ENCODE measurements around the gene LKAAEAR1.

LKAAEAR1 gene

DNA sequence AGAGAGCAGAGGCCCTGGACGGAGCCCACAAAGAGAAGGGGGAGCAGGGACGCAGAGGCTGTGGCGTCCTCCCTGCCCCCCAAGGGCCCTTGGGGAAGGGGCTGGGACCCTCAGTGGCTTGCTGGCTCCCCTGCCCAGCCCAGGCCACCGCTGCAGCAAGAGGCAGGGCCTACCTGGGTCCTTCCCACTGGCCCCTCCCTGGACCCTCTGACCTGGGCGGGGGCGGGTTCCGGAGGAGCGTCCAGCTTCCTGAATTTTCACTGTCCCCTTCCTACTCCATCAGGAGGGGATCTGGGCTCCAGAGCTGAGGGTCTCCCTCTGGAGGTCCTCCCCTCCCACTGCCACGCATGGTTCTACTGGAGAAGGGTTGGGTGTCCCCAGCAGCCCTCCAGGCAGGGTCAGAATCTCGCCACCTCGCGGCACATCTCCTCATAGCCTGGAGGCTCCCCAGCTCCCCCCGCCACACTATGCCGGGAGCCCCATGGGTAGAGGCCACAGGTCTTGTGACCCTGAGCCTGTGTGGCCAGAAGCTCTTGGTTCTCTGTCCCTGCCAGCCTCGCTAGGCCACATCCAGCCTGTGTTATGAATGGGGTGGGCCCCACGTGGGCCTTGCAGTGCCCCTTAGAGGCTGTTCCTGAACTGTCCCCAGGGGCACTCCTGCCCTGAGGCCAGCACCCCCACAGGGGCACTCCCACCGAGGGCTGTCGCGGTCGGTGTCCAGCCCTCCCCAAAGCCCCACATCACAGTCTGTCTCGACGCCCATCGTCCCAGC, 33.8 kb downstream of the LKAAEAR1 start:
- no peak for DNase-seq (ENCODE audit: low read depth)
- H3K4me3 ChIP-seq (ENCODE audit: low read depth, low read length), result no peak overlapping the region
- in situ Hi-C loops (cut with HindIII; ENCODE audit: low sequenced_read_pairs), result loop anchor here (5.0 kb wide), 1 partner anchor 48 kb away; no protein-coding TSS in a partner anchor
- TF ChIP-seq, protein P1, sequence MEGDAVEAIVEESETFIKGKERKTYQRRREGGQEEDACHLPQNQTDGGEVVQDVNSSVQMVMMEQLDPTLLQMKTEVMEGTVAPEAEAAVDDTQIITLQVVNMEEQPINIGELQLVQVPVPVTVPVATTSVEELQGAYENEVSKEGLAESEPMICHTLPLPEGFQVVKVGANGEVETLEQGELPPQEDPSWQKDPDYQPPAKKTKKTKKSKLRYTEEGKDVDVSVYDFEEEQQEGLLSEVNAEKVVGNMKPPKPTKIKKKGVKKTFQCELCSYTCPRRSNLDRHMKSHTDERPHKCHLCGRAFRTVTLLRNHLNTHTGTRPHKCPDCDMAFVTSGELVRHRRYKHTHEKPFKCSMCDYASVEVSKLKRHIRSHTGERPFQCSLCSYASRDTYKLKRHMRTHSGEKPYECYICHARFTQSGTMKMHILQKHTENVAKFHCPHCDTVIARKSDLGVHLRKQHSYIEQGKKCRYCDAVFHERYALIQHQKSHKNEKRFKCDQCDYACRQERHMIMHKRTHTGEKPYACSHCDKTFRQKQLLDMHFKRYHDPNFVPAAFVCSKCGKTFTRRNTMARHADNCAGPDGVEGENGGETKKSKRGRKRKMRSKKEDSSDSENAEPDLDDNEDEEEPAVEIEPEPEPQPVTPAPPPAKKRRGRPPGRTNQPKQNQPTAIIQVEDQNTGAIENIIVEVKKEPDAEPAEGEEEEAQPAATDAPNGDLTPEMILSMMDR (IDR thresholded peaks at IDR 0.05; ENCODE audit: low read depth, low read length, missing control alignments), result no peak

DNA sequence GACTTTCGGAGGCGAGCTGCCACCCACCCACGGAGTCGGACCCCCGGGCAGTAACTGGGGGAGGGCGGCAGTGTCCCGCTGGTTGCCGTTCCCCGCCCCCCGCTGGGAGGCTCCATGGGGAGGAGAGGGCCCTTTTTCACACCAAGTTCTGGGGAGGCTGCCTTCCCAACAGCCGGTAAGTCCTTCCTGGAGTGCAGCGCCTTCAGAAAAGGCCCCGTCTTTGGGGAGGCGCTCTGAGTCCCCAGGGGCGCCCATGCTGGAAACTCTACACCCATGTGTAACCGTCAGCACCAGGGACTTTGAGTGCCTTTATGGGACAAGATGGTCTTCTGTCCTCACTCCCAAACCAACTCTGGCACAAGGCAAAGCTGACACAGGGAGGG, 34.3 kb downstream of the LKAAEAR1 start:
- TF ChIP-seq, protein P1 (IDR thresholded peaks at IDR 0.05; ENCODE audit: low read depth, low read length, missing control alignments), result no peak
- no peak overlapping the region for H3K4me3 ChIP-seq (ENCODE audit: low read depth, low read length)
- in situ Hi-C loops (cut with HindIII; ENCODE audit: low sequenced_read_pairs), result loop anchor here (5.0 kb wide), 1 partner anchor 48 kb away; no protein-coding TSS in a partner anchor
- no peak for DNase-seq (ENCODE audit: low read depth)

DNA sequence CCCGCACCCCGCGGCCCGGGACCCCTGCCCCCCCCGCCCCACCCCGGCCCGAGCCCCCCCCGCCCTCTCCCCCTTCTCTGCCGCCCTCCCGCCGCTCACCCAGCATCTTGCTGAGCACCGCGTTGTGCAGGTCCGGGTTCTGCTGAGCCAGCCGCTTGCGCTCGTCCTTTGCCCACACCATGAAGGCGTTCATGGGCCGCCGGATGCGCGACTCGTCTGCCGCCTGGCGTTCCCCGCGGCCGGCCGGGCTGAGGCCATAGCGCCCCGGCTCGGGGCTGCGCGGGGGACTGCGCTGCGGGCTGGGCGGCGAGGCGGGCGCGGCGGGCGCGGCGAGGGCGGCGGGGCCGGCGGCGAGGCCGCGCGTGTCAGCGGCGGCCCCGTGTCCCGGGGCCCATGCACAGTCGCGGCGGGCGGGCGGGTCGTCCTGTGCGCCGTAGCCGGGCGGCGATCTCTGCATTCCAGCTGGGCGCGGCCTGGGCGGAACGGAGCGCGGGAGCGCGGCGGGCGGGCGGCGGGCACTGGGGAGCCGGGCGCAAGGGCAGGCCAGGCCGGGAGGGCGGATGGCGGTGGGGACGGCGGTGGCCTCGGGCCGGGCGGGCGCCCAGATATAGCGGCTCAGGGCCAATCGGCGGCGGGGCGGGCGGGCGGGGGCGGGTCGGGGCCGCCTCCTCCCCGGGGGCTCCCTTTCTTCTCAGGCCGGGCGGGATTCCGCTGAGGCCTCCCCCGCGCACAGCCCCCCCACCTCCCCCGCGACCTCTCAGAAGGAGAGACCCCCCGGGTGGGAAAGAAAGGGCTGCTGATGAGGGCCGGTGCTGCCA, 34.9 kb downstream of the LKAAEAR1 start, which contains the start of gene SOX18:
TSS of gene SOX18 (minus strand) at position 580 of the 818 bp plus-strand sequence. CDS start at position 457, 123 bp downstream.
- no peak for DNase-seq (ENCODE audit: low read depth)
- in situ Hi-C loops (cut with HindIII; ENCODE audit: low sequenced_read_pairs), result no loop called here
- TF ChIP-seq, protein P1 (IDR thresholded peaks at IDR 0.05; ENCODE audit: low read depth, low read length, missing control alignments), result no peak
- H3K4me3 ChIP-seq (ENCODE audit: low read depth, low read length), result no peak within 1 kb of the TSS

DNA sequence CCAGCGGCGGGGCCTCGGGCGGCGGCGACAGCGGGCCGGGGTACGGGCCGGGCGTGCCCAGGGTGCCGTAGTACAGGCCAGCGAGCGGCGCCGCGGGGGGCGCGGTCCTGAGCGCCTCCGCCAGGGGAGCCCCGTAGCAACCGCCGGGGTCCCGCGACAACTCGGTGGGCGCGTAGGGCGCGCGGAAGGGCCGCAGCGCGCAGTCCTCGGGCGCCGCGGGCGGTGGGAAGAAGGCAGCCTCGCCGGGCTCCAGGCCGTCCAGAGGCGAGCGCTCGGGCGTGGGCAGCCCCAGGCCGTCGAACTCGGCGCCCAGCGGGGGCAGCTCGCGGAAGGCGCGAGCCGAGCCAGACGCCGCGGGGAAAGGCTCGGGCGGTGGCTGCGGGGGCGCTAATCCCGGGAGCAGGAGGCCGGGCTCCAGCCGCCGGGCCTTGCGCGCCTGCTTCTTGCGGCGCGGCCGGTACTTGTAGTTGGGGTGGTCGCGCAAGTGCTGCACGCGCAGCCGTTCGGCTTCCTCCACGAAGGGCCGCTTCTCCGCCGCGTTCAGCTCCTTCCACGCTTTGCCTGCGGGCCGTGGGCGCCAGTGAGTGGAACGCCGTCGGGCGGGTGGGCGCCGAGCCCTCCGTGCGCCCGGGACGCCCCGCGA, 35.7 kb downstream of the LKAAEAR1 start:
- H3K4me3 ChIP-seq (ENCODE audit: low read depth, low read length), result no peak overlapping the region
- in situ Hi-C loops (cut with HindIII; ENCODE audit: low sequenced_read_pairs), result no loop called here
- no peak for DNase-seq (ENCODE audit: low read depth)
- TF ChIP-seq, protein P1 (IDR thresholded peaks at IDR 0.05; ENCODE audit: low read depth, low read length, missing control alignments), result no peak

DNA sequence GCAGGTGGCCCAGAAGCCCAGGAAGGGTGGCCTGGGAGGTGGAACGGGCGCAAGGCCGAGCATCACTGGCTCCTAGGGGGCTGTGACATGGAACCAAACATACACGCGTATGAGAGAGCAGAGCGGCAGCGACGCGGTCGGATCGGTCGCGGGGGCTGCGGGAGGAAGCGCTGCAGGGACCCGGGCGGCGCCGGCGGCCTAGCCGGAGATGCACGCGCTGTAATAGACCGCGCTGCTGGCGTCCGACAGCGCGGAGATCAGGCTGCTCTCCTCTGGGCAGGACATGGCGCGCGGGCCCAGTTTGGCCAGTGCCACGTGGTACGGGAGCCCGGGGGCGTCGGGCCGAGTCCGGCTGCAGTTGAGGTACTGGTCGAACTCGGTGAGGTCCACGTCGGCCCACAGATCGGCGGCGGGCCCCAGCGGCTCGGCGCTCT, 36.2 kb downstream of the LKAAEAR1 start:
- no peak for DNase-seq (ENCODE audit: low read depth)
- TF ChIP-seq, protein P1 (IDR thresholded peaks at IDR 0.05; ENCODE audit: low read depth, low read length, missing control alignments), result no peak
- no peak overlapping the region for H3K4me3 ChIP-seq (ENCODE audit: low read depth, low read length)
- in situ Hi-C loops (cut with HindIII; ENCODE audit: low sequenced_read_pairs), result no loop called here

DNA sequence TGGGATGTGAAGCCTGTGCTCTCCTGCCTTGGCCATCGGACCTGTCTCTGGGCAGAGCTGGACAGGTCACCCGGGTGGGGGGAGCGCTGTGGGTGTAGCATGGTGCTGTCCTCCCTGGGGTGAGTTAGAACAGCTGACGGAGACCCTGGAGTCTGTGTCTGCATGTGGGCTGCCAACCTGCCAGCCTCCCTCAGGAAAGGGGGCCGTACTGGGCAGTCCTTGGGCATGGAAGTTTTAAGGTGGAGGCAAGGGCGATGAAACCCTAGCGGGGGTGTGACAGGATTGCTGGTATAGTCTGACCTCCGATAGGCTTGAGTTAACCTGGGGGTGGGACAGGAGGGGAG, 37.2 kb downstream of the LKAAEAR1 start:
- DNase-seq (ENCODE audit: low read depth), result no peak
- TF ChIP-seq, protein P1 (IDR thresholded peaks at IDR 0.05; ENCODE audit: low read depth, low read length, missing control alignments), result no peak
- no peak overlapping the region for H3K4me3 ChIP-seq (ENCODE audit: low read depth, low read length)
- in situ Hi-C loops (cut with HindIII; ENCODE audit: low sequenced_read_pairs), result no loop called here
